Liver (tissue), 9 donors: ENCODE results near the gene TMEM98. TPM values are rescaled to one million over a fixed set of nuclear protein-coding genes. Genes with fewer than 3 reads are reported as not detected.

ENCODE experiments used
- DNase-seq: peaks from one replicate; pipeline ENCODE4 v3.0.0-alpha.2; 2017; ENCODE audit warnings: low spot score
- H3K27ac ChIP-seq, 2 donors: one replicate each; pipeline ENCODE4 v1.7.0; 2013; ENCODE audit warnings: inconsistent platforms in 2 of 2, low read length in 2 of 2, control low read depth in 1 of 2, low read depth in 1 of 2, mild to moderate bottlenecking in 1 of 2
- H3K27me3 ChIP-seq, 4 donors: one replicate each; pipeline versions ENCODE4 v1.6.1 to v1.7.0; 2013; ENCODE audit warnings: low read length in 3 of 4, inconsistent platforms in 1 of 4, mild to moderate bottlenecking in 1 of 4, moderate library complexity in 1 of 4; ENCODE audit not compliant: control insufficient read depth in 4 of 4, insufficient read depth in 4 of 4
- H3K36me3 ChIP-seq, 4 donors: one replicate each; pipeline versions ENCODE4 v1.6.1 to v1.7.0; 2013; ENCODE audit warnings: low read length in 3 of 4, mild to moderate bottlenecking in 3 of 4, low read depth in 1 of 4, moderate library complexity in 1 of 4; ENCODE audit not compliant: control insufficient read depth in 4 of 4, insufficient read depth in 3 of 4
- H3K4me1 ChIP-seq, 4 donors: one replicate each; pipeline versions ENCODE4 v1.6.1 to v1.7.0; 2013; ENCODE audit warnings: low read length in 3 of 4, mild to moderate bottlenecking in 3 of 4, moderate library complexity in 1 of 4; ENCODE audit not compliant: control insufficient read depth in 4 of 4, insufficient read depth in 4 of 4
- H3K4me3 ChIP-seq, 3 donors: one replicate each; pipeline versions ENCODE4 v1.6.1 to v1.7.0; 2013; ENCODE audit warnings: low read length in 3 of 3, control low read depth in 1 of 3, low read depth in 1 of 3, mild to moderate bottlenecking in 1 of 3
- H3K9ac ChIP-seq, 2 donors: one replicate each; pipeline ENCODE4 v1.7.0; 2013; ENCODE audit warnings: low read length in 2 of 2, mild to moderate bottlenecking in 2 of 2, moderate library complexity in 2 of 2, control low read depth in 1 of 2, low read depth in 1 of 2
- H3K9me3 ChIP-seq, 4 donors: one replicate each; pipeline versions ENCODE4 v1.6.1 to v1.7.0; 2013; ENCODE audit warnings: low read length in 3 of 4; ENCODE audit not compliant: control insufficient read depth in 4 of 4
- CTCF ChIP-seq: fragments of 150-350 bp; IDR thresholded peaks from 2 replicates; pipeline ENCODE4 v1.5.1; 2017; ENCODE audit warnings: improper control_type of control experiment, low read depth, low read length; ENCODE audit not compliant: missing input control
- EGR1 ChIP-seq, 2 donors: IDR thresholded peaks; 2 replicates each; pipeline ENCODE4 v1.6.1; 2016 to 2018; ENCODE audit warnings: antibody characterized with exemption in 2 of 2, low read depth in 2 of 2
- FOXA1 ChIP-seq: IDR thresholded peaks from 2 replicates; pipeline ENCODE4 v1.6.1; 2016; ENCODE audit warnings: antibody characterized with exemption
- FOXA2 ChIP-seq: IDR thresholded peaks from 2 replicates; pipeline ENCODE4 v1.6.1; 2016; ENCODE audit warnings: antibody characterized with exemption
- GABPA ChIP-seq, 2 donors: IDR thresholded peaks in 1 of 2; conservative IDR thresholded peaks in 1 of 2; 2 replicates each; pipeline ENCODE4 v1.6.1; 2016; ENCODE audit warnings: antibody characterized with exemption in 2 of 2, mild to moderate bottlenecking in 1 of 2, moderate library complexity in 1 of 2
- HNF4A ChIP-seq, 2 donors: conservative IDR thresholded peaks; 2 replicates each; pipeline ENCODE4 v1.6.1; 2016; ENCODE audit warnings: antibody characterized with exemption in 2 of 2, mild to moderate bottlenecking in 2 of 2
- HNF4G ChIP-seq: IDR thresholded peaks from 2 replicates; pipeline ENCODE4 v1.6.1; 2016; ENCODE audit warnings: antibody characterized with exemption
- JUND ChIP-seq, 2 donors: IDR thresholded peaks; 2 replicates each; pipeline ENCODE4 v1.6.1; 2016; ENCODE audit warnings: antibody characterized with exemption in 2 of 2
- MAX ChIP-seq: IDR thresholded peaks from 2 replicates; pipeline ENCODE4 v1.6.1; 2016; ENCODE audit warnings: antibody characterized with exemption
- NR2F2 ChIP-seq: IDR thresholded peaks from 2 replicates; pipeline ENCODE4 v1.6.1; 2016; ENCODE audit warnings: antibody characterized with exemption
- RAD21 ChIP-seq, 2 donors: IDR thresholded peaks; 2 replicates each; pipeline ENCODE4 v1.6.1; 2016; ENCODE audit warnings: antibody characterized with exemption in 2 of 2, mild to moderate bottlenecking in 2 of 2
- RXRA ChIP-seq, 2 donors: IDR thresholded peaks; 2 replicates each; pipeline ENCODE4 v1.6.1; 2017 to 2018; ENCODE audit warnings: antibody characterized with exemption in 2 of 2, mild to moderate bottlenecking in 1 of 2
- SP1 ChIP-seq: IDR thresholded peaks from 2 replicates; pipeline ENCODE4 v1.6.1; 2018; ENCODE audit warnings: antibody characterized with exemption, mild to moderate bottlenecking
- TAF1 ChIP-seq: conservative IDR thresholded peaks from 2 replicates; pipeline ENCODE4 v1.6.1; 2016; ENCODE audit warnings: antibody characterized with exemption, mild to moderate bottlenecking
- YY1 ChIP-seq: IDR thresholded peaks from 2 replicates; pipeline ENCODE4 v1.6.1; 2016; ENCODE audit warnings: antibody characterized with exemption, mild to moderate bottlenecking
- WGBS: extraction: QIAGEN DNeasy Blood & Tissue Kit; methylation state at CpG from one replicate; pipeline ENCODE4 v1.1.7; 2013; 5-methylcytosine and 5-hydroxymethylcytosine counted together
- polyA plus RNA-seq, 2 donors: library from polyadenylated mRNA; stranded (reverse) in 1 of 2; unstranded in 1 of 2; fragments of 200-250 nt in 1 of 2; fragments of >200 nt in 1 of 2; fragmentation: Nextera tagmentation in 1 of 2; extraction: Ambion mirVana in 1 of 2; gene quantifications; one replicate each; pipeline versions ENCODE4 v1.2.1 to v1.2.3, GENCODE V29; 2013 to 2015
- total RNA-seq, 2 donors: library from RNA; depleted of rRNA; stranded (reverse); fragments of >200 nt; gene quantifications; one replicate each; pipeline ENCODE4 v1.2.3, GENCODE V29; 2014
- TF ChIP-seq, protein P1 (sequence below): IDR thresholded peaks from 2 replicates; pipeline ENCODE4 v1.6.1; 2016; ENCODE audit warnings: antibody characterized with exemption
- TF ChIP-seq, protein P2 (sequence below): IDR thresholded peaks from 2 replicates; pipeline ENCODE4 v1.6.1; 2016; ENCODE audit warnings: antibody characterized with exemption, mild to moderate bottlenecking
- TF ChIP-seq, protein P3 (sequence below): IDR thresholded peaks from 2 replicates; pipeline ENCODE4 v1.6.1; 2016; ENCODE audit warnings: antibody characterized with exemption
- donor health status: healthy.
- donor health status: healthy.
- donor health status: healthy.
- donor health status: healthy.
- donor health status: healthy.

TMEM98 gene
- total and polyA plus RNA-seq, 4 donors, result 7.0 to 17.5 (median 10.7) TPM

GRCh38 chr17:32962320-32962711 is 34.4 kb downstream of the TMEM98 start:
- 16% methylated on average over 3 of the region's 3 CpGs for WGBS
- H3K36me3 ChIP-seq, result no peaks in the 10 kb centered on the region
- no peak overlapping the region for H3K27ac ChIP-seq
- H3K9ac ChIP-seq, result no peak overlapping the region
- H3K27me3 ChIP-seq, result peaks cover 0 to 2% (median 0%) of the 10 kb centered on the region in 4 donors
- no peaks in the 10 kb centered on the region for H3K9me3 ChIP-seq
- no peak overlapping the region for H3K4me3 ChIP-seq
- no peaks in the 10 kb centered on the region for H3K4me1 ChIP-seq
- TF ChIP-seq FOXA1 (no peak), YY1 (no peak), RAD21 (IDR thresholded peaks at IDR 0.05) (no peak), SP1 (no peak), JUND (IDR thresholded peaks at IDR 0.05) (no peak), TAF1 (no peak), HNF4A (conservative IDR thresholded peaks at IDR 0.05) (no peak), MAX (no peak), EGR1 (IDR thresholded peaks at IDR 0.05; ENCODE audit: low read depth in 2 of 2) (no peak), NR2F2 (no peak), HNF4G (no peak)
- TF ChIP-seq, protein P1, sequence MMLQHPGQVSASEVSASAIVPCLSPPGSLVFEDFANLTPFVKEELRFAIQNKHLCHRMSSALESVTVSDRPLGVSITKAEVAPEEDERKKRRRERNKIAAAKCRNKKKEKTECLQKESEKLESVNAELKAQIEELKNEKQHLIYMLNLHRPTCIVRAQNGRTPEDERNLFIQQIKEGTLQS, result no peak
- TF ChIP-seq, protein P2, sequence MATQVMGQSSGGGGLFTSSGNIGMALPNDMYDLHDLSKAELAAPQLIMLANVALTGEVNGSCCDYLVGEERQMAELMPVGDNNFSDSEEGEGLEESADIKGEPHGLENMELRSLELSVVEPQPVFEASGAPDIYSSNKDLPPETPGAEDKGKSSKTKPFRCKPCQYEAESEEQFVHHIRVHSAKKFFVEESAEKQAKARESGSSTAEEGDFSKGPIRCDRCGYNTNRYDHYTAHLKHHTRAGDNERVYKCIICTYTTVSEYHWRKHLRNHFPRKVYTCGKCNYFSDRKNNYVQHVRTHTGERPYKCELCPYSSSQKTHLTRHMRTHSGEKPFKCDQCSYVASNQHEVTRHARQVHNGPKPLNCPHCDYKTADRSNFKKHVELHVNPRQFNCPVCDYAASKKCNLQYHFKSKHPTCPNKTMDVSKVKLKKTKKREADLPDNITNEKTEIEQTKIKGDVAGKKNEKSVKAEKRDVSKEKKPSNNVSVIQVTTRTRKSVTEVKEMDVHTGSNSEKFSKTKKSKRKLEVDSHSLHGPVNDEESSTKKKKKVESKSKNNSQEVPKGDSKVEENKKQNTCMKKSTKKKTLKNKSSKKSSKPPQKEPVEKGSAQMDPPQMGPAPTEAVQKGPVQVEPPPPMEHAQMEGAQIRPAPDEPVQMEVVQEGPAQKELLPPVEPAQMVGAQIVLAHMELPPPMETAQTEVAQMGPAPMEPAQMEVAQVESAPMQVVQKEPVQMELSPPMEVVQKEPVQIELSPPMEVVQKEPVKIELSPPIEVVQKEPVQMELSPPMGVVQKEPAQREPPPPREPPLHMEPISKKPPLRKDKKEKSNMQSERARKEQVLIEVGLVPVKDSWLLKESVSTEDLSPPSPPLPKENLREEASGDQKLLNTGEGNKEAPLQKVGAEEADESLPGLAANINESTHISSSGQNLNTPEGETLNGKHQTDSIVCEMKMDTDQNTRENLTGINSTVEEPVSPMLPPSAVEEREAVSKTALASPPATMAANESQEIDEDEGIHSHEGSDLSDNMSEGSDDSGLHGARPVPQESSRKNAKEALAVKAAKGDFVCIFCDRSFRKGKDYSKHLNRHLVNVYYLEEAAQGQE, result no peak
- TF ChIP-seq, protein P3, sequence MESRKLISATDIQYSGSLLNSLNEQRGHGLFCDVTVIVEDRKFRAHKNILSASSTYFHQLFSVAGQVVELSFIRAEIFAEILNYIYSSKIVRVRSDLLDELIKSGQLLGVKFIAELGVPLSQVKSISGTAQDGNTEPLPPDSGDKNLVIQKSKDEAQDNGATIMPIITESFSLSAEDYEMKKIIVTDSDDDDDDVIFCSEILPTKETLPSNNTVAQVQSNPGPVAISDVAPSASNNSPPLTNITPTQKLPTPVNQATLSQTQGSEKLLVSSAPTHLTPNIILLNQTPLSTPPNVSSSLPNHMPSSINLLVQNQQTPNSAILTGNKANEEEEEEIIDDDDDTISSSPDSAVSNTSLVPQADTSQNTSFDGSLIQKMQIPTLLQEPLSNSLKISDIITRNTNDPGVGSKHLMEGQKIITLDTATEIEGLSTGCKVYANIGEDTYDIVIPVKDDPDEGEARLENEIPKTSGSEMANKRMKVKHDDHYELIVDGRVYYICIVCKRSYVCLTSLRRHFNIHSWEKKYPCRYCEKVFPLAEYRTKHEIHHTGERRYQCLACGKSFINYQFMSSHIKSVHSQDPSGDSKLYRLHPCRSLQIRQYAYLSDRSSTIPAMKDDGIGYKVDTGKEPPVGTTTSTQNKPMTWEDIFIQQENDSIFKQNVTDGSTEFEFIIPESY, result no peak
- no peak for DNase-seq

GRCh38 chr17:32964541-32964940 is 36.6 kb downstream of the TMEM98 start:
- Histone ChIP-seq H3K9me3 (no peaks in the 10 kb centered on the region), H3K27ac (no peak overlapping the region), H3K9ac (no peak overlapping the region), H3K36me3 (no peaks in the 10 kb centered on the region), H3K4me3 (no peak overlapping the region), H3K27me3 (peaks cover 0 to 2% (median 0%) of the 10 kb centered on the region in 4 donors), H3K4me1 (no peaks in the 10 kb centered on the region)
- DNase-seq, result no peak
- WGBS, result 85% methylated on average over 11 of the region's 11 CpGs
- TF ChIP-seq RXRA (IDR thresholded peaks at IDR 0.05) (no peak), CTCF (no peak), MAX (no peak), RAD21 (IDR thresholded peaks at IDR 0.05) (no peak), NR2F2 (no peak), GABPA (IDR thresholded peaks at IDR 0.05 in 1 of 2, conservative IDR thresholded peaks at IDR 0.05 in 1 of 2) (no peak), HNF4G (no peak), FOXA2 (no peak), TAF1 (no peak)
- TF ChIP-seq, protein P3, result no peak
- TF ChIP-seq, protein P2, result no peak
- TF ChIP-seq, protein P1, result no peak
